ENCODE measurements around the gene PSTPIP1. TPM values are rescaled to one million over a fixed set of nuclear protein-coding genes. Genes with fewer than 3 reads are reported as not detected.

PSTPIP1 gene
- total and polyA plus RNA-seq, 7 donors: 0.97 to 2.2 (median 1.3) TPM

DNA sequence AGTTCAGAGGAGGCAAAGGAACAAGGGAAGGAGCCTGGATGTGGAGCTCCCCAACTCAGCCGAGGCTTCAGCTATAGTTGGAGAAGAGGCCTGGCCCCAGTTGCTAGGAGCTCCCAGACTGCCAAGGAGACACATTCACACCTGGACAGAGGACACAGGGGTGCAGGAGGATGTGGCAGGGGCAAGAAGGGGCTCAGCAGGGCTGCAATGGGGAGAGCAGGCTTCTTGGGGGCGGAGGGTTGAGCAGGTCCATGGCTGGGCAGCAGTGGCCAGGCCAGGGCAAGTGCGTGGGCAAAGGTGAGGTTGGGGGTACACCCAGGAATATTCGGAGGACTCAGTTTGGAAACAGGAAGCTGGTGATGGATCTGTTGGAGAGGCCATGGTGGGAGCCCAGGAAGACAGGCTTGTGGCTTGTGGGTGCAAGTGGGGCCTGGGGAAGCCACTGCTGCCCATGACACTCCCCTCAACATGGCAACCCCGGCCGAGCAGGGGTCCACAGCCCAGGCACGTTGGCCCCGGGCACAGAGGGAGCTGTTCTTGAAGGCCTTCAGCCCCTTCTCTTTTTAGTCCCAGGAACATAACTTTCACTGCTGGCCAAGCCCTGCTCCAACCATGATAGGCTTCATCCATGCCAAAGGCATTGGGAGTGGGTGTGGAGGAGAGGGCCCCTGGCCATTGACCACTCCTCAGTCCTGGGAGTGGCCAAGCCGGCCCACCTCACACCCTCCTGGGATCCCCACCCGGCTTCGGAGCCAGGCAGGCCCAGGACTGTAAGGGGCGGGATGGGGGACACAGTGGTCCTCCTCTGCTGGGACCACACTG is 42.7 kb downstream of the PSTPIP1 start:
- WGBS, 3 donors: 88 to 93% (median 90%) methylated on average over 9 to 12 of the region's 12 CpGs
- Histone ChIP-seq H3K4me1 (peaks cover 6% of the 10 kb centered on the region), H3K9me3 (no peaks in the 10 kb centered on the region), H3K27me3 (ENCODE audit: insufficient read depth in 3 of 3, low read length in 2 of 3) (no peaks in the 10 kb centered on the region), H3K36me3 (ENCODE audit: insufficient read depth in 1 of 2, low read depth in 1 of 2) (peaks cover 0 to 24% of the 10 kb centered on the region in 2 donors), H3K4me3 (no peak overlapping the region), H3K27ac (peak overlapping the region; percentile 30)
- ATAC-seq (no peak), DNase-seq (no peak)
- intact Hi-C loops (cut with DNase I): loop anchor here in 1 of 2 donors (5.0 kb wide), 1 partner anchor 35 kb away; the partner anchor contains the start of gene TSPAN3
- TF ChIP-seq, protein P1, sequence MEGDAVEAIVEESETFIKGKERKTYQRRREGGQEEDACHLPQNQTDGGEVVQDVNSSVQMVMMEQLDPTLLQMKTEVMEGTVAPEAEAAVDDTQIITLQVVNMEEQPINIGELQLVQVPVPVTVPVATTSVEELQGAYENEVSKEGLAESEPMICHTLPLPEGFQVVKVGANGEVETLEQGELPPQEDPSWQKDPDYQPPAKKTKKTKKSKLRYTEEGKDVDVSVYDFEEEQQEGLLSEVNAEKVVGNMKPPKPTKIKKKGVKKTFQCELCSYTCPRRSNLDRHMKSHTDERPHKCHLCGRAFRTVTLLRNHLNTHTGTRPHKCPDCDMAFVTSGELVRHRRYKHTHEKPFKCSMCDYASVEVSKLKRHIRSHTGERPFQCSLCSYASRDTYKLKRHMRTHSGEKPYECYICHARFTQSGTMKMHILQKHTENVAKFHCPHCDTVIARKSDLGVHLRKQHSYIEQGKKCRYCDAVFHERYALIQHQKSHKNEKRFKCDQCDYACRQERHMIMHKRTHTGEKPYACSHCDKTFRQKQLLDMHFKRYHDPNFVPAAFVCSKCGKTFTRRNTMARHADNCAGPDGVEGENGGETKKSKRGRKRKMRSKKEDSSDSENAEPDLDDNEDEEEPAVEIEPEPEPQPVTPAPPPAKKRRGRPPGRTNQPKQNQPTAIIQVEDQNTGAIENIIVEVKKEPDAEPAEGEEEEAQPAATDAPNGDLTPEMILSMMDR (IDR thresholded peaks at IDR 0.05): no peak

DNA sequence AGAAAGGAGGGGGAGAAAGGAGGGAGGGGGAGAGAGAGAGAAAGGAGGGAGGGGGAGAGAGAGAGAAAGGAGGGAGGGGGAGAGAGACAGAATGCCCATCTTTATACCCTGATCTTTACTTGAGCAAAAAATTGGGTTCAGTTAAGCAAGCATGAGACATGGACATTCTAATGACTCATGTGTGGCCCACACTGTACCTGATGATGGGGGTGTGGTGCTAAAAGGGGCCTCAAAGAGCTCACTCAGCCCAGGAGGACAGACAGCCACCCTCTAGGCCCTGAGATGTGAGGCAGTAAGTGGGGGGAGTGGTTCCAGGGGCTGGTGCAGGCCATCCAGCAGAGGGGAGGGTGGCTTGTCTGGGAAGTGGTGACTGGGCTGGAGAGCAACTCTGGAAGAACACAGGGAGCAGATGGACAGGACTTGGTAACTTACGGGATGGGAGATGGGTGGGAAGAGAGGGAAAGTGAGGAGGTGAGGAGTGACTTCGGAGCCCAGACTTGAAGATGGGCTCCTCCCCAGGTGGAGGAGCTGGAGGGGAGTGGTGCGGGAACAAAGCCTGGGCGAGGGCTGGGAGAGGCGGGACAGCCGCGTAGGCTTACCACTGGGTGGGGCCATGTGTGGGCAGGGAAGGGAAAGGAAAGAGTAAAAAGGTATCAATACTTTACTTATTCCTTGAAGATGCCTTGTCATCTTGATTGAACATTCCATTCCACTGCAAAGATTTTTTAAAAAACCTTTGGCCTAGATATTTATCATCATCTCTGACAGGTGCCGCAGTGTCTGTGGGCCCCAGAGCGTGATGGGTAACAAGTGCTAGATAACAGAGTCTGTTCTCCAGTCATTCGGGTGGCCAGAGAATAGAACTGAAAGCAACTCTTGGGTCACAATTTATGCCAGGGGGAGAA is 43.6 kb downstream of the PSTPIP1 start:
- H3K27ac ChIP-seq: peak overlapping the region; percentile 69
- peaks cover 0 to 34% of the 10 kb centered on the region in 2 donors for H3K36me3 ChIP-seq (ENCODE audit: insufficient read depth in 1 of 2, low read depth in 1 of 2)
- WGBS, 3 donors: 86% methylated on average over 8 of the region's 10 CpGs; no CpG with 5 or more reads in 2 of the 3 donors
- H3K27me3 ChIP-seq (ENCODE audit: insufficient read depth in 3 of 3, low read length in 2 of 3): no peaks in the 10 kb centered on the region
- H3K4me1 ChIP-seq: peaks cover 7% of the 10 kb centered on the region
- no peak overlapping the region for H3K4me3 ChIP-seq
- TF ChIP-seq, protein P1 (IDR thresholded peaks at IDR 0.05): no peak
- ATAC-seq (no peak), DNase-seq (no peak)
- no peaks in the 10 kb centered on the region for H3K9me3 ChIP-seq
- intact Hi-C loops (cut with DNase I): loop anchor here in 1 of 2 donors (5.0 kb wide), 1 partner anchor 34 kb away; the partner anchor contains the start of gene TSPAN3

DNA sequence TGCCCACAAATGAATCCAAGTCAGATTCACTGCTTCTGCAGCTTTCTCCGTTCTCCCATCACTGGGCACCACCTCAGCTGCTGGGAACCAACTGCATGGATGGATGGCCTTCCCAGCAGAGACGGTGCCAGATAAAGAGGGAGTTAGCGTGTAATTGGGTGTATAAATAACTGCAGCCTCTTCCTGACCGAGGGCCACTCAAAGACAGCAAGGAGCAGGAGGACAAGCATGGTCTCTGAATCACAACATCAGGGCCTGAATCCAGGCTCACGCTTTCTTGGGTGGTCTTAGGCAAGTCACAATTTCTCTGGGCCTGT is 44.2 kb downstream of the PSTPIP1 start:
- Histone ChIP-seq H3K27me3 (ENCODE audit: insufficient read depth in 3 of 3, low read length in 2 of 3) (no peaks in the 10 kb centered on the region), H3K9me3 (no peaks in the 10 kb centered on the region), H3K27ac (peak overlapping the region; percentile 69), H3K36me3 (ENCODE audit: insufficient read depth in 1 of 2, low read depth in 1 of 2) (peaks cover 0 to 40% of the 10 kb centered on the region in 2 donors), H3K4me1 (peaks cover 13% of the 10 kb centered on the region), H3K4me3 (no peak overlapping the region)
- TF ChIP-seq, protein P1 (IDR thresholded peaks at IDR 0.05): no peak
- ATAC-seq: peak in 3 of 4 donors; percentile 32 to 59 (median 59)
- no peak for DNase-seq
- WGBS, 3 donors: 56% methylated on average over 4 of the region's 5 CpGs; no CpG with 5 or more reads in 2 of the 3 donors
- intact Hi-C loops (cut with DNase I): loop anchor here in 1 of 2 donors (5.0 kb wide), 1 partner anchor 33 kb away; the partner anchor contains the start of gene TSPAN3

DNA sequence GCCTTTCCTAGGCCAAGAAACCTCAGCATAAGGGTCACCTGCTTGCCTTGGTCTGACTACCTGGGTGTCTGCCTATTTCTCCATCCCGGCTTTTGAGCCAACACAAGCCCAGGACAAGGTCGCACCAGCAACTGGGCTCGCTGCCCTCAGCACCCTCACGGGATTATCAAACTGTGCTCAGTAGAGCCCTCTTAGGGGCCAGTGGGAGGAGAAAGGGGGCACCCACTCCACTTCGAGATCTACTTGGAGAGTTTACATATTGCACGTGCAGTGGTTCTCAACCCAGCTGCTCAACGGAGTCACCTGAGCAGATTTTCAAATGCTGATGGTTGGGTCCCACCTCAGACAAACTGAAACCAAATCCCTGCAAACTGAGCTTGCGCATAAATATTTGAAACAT is 44.9 kb downstream of the PSTPIP1 start:
- no peak for ATAC-seq
- intact Hi-C loops (cut with DNase I): loop anchor here in 1 of 2 donors (5.0 kb wide), 1 partner anchor 32 kb away; the partner anchor contains the start of gene TSPAN3
- H3K36me3 ChIP-seq (ENCODE audit: insufficient read depth in 1 of 2, low read depth in 1 of 2): peaks cover 0 to 47% of the 10 kb centered on the region in 2 donors
- H3K9me3 ChIP-seq: no peaks in the 10 kb centered on the region
- TF ChIP-seq, protein P1 (IDR thresholded peaks at IDR 0.05): no peak
- H3K4me1 ChIP-seq: peaks cover 19% of the 10 kb centered on the region
- 68% methylated on average over 8 of the region's 8 CpGs; no CpG with 5 or more reads in 2 of the 3 donors for WGBS, 3 donors
- no peaks in the 10 kb centered on the region for H3K27me3 ChIP-seq (ENCODE audit: insufficient read depth in 3 of 3, low read length in 2 of 3)
- DNase-seq: no peak
- H3K4me3 ChIP-seq: no peak overlapping the region
- peak overlapping the region; percentile 69 for H3K27ac ChIP-seq

All from psoas muscle (tissue), 8 donors.